K562 (cell line): ENCODE results near the gene EXOC2. TPM values are rescaled to one million over a fixed set of nuclear protein-coding genes. Genes with fewer than 3 reads are reported as not detected.

Source experiments
- ATAC-seq: fragments of 200-7000 bp; cut with Tn5 transposase; 3 replicates; pipeline ENCODE4 v1.9.1; 2020; ENCODE audit warnings: moderate library complexity
- BruUV-seq: library from RNA; stranded (reverse); fragments of 400-500 nt; replicated peaks from 2 replicates; lab custom pipeline; 2021; lab: Mats Ljungman, UMichigan
- CTCF ChIA-PET: fragments of 300-600 bp; formaldehyde crosslinking; extraction: SDS; loops from one replicate; lab custom pipeline; 2021; ENCODE audit warnings: low intra/inter-chr PET ratio; lab: Yijun Ruan, JAX
- POLR2A ChIA-PET: fragments of 300-600, 350-650 bp; sonication (Branson Sonifier 250); formaldehyde crosslinking; extraction: SDS; loops from one replicate; lab custom pipeline; 2021; ENCODE audit warnings: antibody characterized with exemption, inconsistent platforms; lab: Yijun Ruan, JAX
- DNase-seq, 4 experiments: peaks; one replicate each; pipeline versions ENCODE4 v3.0.0 to v3.0.0-alpha.2; 2011 to 2018; ENCODE audit warnings: low spot score in 3 of 4, mixed read lengths in 3 of 4; ENCODE audit errors: extremely low read depth in 1 of 4
- FAIRE-seq: peaks from 2 replicates; lab custom pipeline; 2011; peaks lifted over from hg19 to GRCh38; lab: Jason Lieb, UNC
- H2AFZ ChIP-seq: 2 replicates; pipeline ENCODE4 v1.6.0; 2011; ENCODE audit warnings: low read depth, low read length, control low read depth, inconsistent platforms
- H3K27ac ChIP-seq: fragments of 200-600 bp; 3 replicates; pipeline ENCODE4 v1.8.0; 2011; ENCODE audit warnings: low read depth, mild to moderate bottlenecking, control low read depth, inconsistent platforms, low read length, moderate library complexity, mixed read lengths; ENCODE audit errors: extremely low read depth
- H3K27me3 ChIP-seq, 2 experiments: fragments of 300-600 bp in 1 of 2; 2 replicates in 1 of 2; 3 replicates in 1 of 2; pipeline versions ENCODE4 v1.6.0 to v1.8.0; 2011; ENCODE audit warnings: inconsistent platforms in 2 of 2, low read length in 2 of 2, mild to moderate bottlenecking in 1 of 2, mixed read lengths in 1 of 2, moderate library complexity in 1 of 2; ENCODE audit not compliant: control insufficient read depth in 2 of 2, insufficient read depth in 2 of 2
- H3K36me3 ChIP-seq: fragments of 300-600 bp; 3 replicates; pipeline ENCODE4 v1.8.0; 2011; ENCODE audit warnings: mild to moderate bottlenecking, low read length, inconsistent platforms; ENCODE audit not compliant: control insufficient read depth, insufficient read depth
- H3K4me1 ChIP-seq, 2 experiments: fragments of 200-600 bp in 1 of 2; replicated peaks in 1 of 2; 2 replicates in 1 of 2; 3 replicates in 1 of 2; pipeline versions ENCODE4 v1.5.1 to v1.8.0; 2011; ENCODE audit warnings: inconsistent platforms in 2 of 2, low read length in 2 of 2, mild to moderate bottlenecking in 1 of 2, mixed read lengths in 1 of 2, moderate library complexity in 1 of 2; ENCODE audit not compliant: control insufficient read depth in 2 of 2, insufficient read depth in 2 of 2
- H3K4me2 ChIP-seq: 2 replicates; pipeline ENCODE4 v1.6.1; 2011; ENCODE audit warnings: low read length, control low read depth, inconsistent platforms, mixed read lengths; ENCODE audit not compliant: insufficient read depth
- H3K4me3 ChIP-seq: fragments of 200-600 bp; sonication (generic), shearing (Covaris generic); 2 replicates; pipeline ENCODE4 v1.5.1; 2016; ENCODE audit warnings: control low read depth, inconsistent platforms
- H3K79me2 ChIP-seq: fragments of 200-600 bp; 3 replicates; pipeline ENCODE4 v1.8.0; 2011; ENCODE audit warnings: low read length, inconsistent platforms; ENCODE audit not compliant: control insufficient read depth, insufficient read depth
- H3K9ac ChIP-seq, 2 experiments: 2 replicates each; pipeline versions ENCODE4 v1.6.0 to v1.6.1; 2011; ENCODE audit warnings: low read depth in 2 of 2, low read length in 2 of 2, control low read depth in 1 of 2, inconsistent platforms in 1 of 2, mild to moderate bottlenecking in 1 of 2, mixed read lengths in 1 of 2; ENCODE audit not compliant: insufficient read depth in 1 of 2
- H3K9me1 ChIP-seq: one replicate; pipeline ENCODE4 v1.6.0; 2011; ENCODE audit warnings: inconsistent platforms, mild to moderate bottlenecking, low read length, moderate library complexity; ENCODE audit not compliant: control insufficient read depth, insufficient read depth
- H3K9me3 ChIP-seq: replicated peaks from 2 replicates; pipeline ENCODE4 v1.5.1; 2011; ENCODE audit warnings: low read depth, low read length, inconsistent platforms; ENCODE audit not compliant: control insufficient read depth, insufficient read depth
- H4K20me1 ChIP-seq: replicated peaks from 2 replicates; pipeline ENCODE4 v1.6.1; 2011; ENCODE audit warnings: low read length, inconsistent platforms, mixed read lengths; ENCODE audit not compliant: control insufficient read depth, insufficient read depth
- CBX5 ChIP-seq: IDR thresholded peaks from 2 replicates; pipeline ENCODE4 v1.6.1; 2014; ENCODE audit warnings: low read depth, borderline replicate concordance
- FUS ChIP-seq: fragments of 200-400 bp; formaldehyde crosslinking; optimal IDR thresholded peaks from 2 replicates; pipeline ENCODE3; 2017; ENCODE audit warnings: low read depth, low read length
- MCM3 ChIP-seq: fragments of 450-650 bp; IDR thresholded peaks from 2 replicates; pipeline ENCODE4 v1.6.1; 2016
- NFE2 ChIP-seq: IDR thresholded peaks from 2 replicates; pipeline ENCODE4 v1.6.1; 2014; ENCODE audit warnings: antibody characterized with exemption, low read depth
- WGBS: fragments of 100-300 bp; shearing (Covaris generic); methylation state at CpG from one replicate; pipeline ENCODE4 v1.1.6; 2016; ENCODE audit warnings: low coverage, mixed read lengths; ENCODE audit not compliant: insufficient coverage; ENCODE audit errors: missing lambda C conversion rate; 5-methylcytosine and 5-hydroxymethylcytosine counted together
- in situ Hi-C: fragments of 300-500 bp; cut with MboI; formaldehyde crosslinking; loops from 4 replicates; pipeline ENCODE4 v1.15.0; 2018; ENCODE audit warnings: inconsistent platforms, mixed read lengths
- intact Hi-C: fragments of 100-400 bp; cut with micrococcal nuclease; formaldehyde crosslinking; loops from 2 replicates; pipeline ENCODE4 v1.14.2; 2022
- polyA plus RNA-seq, 8 experiments: library from polyadenylated mRNA; depleted of rRNA in 4 of 8; stranded (reverse) in 5 of 8; unstranded in 3 of 8; fragments of >200 nt; fragmentation: Nextera tagmentation in 2 of 8; fragmentation: Illumina TruSeq in 1 of 8; extraction: Ambion mirVana in 2 of 8; extraction: Trizol in 1 of 8; gene quantifications; 2 replicates each; pipeline versions ENCODE4 v1.2.1 to v1.2.3, GENCODE V29; 2011 to 2014; ENCODE audit warnings: inconsistent platforms in 1 of 8, missing spikeins in 1 of 8
- total RNA-seq, 7 experiments: library from RNA; depleted of rRNA in 6 of 7; stranded (reverse); fragments of >200 nt in 6 of 7; fragmentation: Illumina TruSeq in 2 of 7; extraction: Trizol in 2 of 7; gene quantifications; 2 replicates each; pipeline versions ENCODE4 v1.2.1 to v1.2.3, GENCODE V29; 2011 to 2021; ENCODE audit warnings: low replicate concordance in 1 of 7
- TF ChIP-seq, protein P1 (sequence below): sonication (generic); formaldehyde crosslinking; IDR thresholded peaks from 2 replicates; pipeline ENCODE4 v1.8.0; 2023; ENCODE audit warnings: missing genetic modification reagents, mild to moderate bottlenecking, borderline replicate concordance

Gene EXOC2
- total and polyA plus RNA-seq, 9 of the 15 experiments (the other 6 are each of a cell fraction or from before 2014, with no cell fraction given), result 12.2 to 30.2 (median 24.2) TPM

DNA sequence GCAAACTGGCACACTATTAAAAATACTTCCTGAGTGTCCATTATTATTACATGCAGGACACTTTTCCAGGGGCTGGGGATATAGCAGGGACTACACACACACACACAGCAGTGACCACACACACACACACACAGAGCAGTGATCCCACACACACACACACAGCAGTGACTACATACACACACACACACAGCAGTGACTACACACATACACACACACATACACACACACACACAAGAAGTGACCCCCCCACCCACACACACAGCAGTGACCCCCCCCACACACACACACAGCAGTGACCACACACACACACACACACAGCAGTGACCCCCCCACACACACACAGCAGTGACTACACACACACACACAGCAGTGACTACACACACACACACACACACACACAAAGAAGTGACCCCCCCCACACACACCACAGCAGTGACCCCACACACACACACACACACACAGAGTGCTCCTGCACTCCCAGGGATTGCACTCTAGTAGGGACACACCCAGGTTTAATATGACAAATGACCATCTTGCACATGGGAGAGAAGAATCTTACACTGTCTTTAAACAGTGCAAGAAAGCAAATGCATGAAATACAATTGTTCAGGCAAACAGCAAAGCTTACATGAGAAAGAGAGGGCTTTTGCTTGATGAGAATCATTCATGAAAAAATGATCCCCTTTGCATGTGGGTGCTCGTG is 185.9 kb downstream of the EXOC2 start:
- no peak overlapping the region for H3K9ac ChIP-seq
- intact Hi-C loops, result no loop called here
- ChIA-PET CTCF (no interaction called here), POLR2A (interaction anchor here (0.6 kb wide), 1 partner anchor 316 kb away, joined by 3 read pairs; no protein-coding TSS in a partner anchor)
- DNase-seq (no peak), FAIRE-seq (no peak), ATAC-seq (no peak)
- no peaks in the 10 kb centered on the region for H3K9me1 ChIP-seq
- H2AFZ ChIP-seq, result no peak overlapping the region
- H3K36me3 ChIP-seq, result no peaks in the 10 kb centered on the region
- no peaks in the 10 kb centered on the region for H3K27me3 ChIP-seq
- H3K79me2 ChIP-seq, result no peaks in the 10 kb centered on the region
- TF ChIP-seq FUS (no peak), MCM3 (no peak), NFE2 (no peak), CBX5 (no peak)
- TF ChIP-seq, protein P1, sequence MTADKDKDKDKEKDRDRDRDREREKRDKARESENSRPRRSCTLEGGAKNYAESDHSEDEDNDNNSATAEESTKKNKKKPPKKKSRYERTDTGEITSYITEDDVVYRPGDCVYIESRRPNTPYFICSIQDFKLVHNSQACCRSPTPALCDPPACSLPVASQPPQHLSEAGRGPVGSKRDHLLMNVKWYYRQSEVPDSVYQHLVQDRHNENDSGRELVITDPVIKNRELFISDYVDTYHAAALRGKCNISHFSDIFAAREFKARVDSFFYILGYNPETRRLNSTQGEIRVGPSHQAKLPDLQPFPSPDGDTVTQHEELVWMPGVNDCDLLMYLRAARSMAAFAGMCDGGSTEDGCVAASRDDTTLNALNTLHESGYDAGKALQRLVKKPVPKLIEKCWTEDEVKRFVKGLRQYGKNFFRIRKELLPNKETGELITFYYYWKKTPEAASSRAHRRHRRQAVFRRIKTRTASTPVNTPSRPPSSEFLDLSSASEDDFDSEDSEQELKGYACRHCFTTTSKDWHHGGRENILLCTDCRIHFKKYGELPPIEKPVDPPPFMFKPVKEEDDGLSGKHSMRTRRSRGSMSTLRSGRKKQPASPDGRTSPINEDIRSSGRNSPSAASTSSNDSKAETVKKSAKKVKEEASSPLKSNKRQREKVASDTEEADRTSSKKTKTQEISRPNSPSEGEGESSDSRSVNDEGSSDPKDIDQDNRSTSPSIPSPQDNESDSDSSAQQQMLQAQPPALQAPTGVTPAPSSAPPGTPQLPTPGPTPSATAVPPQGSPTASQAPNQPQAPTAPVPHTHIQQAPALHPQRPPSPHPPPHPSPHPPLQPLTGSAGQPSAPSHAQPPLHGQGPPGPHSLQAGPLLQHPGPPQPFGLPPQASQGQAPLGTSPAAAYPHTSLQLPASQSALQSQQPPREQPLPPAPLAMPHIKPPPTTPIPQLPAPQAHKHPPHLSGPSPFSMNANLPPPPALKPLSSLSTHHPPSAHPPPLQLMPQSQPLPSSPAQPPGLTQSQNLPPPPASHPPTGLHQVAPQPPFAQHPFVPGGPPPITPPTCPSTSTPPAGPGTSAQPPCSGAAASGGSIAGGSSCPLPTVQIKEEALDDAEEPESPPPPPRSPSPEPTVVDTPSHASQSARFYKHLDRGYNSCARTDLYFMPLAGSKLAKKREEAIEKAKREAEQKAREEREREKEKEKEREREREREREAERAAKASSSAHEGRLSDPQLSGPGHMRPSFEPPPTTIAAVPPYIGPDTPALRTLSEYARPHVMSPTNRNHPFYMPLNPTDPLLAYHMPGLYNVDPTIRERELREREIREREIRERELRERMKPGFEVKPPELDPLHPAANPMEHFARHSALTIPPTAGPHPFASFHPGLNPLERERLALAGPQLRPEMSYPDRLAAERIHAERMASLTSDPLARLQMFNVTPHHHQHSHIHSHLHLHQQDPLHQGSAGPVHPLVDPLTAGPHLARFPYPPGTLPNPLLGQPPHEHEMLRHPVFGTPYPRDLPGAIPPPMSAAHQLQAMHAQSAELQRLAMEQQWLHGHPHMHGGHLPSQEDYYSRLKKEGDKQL (CRISPR knock-in tag), result no peak
- no TSS peak for BruUV-seq
- in situ Hi-C loops, result no loop called here
- H4K20me1 ChIP-seq, result no peaks in the 10 kb centered on the region
- peaks cover 0 to 4% of the 10 kb centered on the region in 2 experiments; a peak in 1 of 5 replicates for H3K4me1 ChIP-seq
- H3K27ac ChIP-seq, result no peak overlapping the region
- no peak overlapping the region for H3K4me3 ChIP-seq
- no peak overlapping the region for H3K4me2 ChIP-seq
- H3K9me3 ChIP-seq, result no peaks in the 10 kb centered on the region
- 5% methylated on average over 1 of the region's 1 CpG for WGBS
